Kidney (tissue), 14 donors: Measurements from ENCODE around the gene EEF1AKMT3. TPM values are rescaled to one million over a fixed set of nuclear protein-coding genes. Genes with fewer than 3 reads are reported as not detected.

Experiments
- DNase-seq, 5 donors: peaks; one replicate each; pipeline ENCODE4 v3.0.0-alpha.2; 2013 to 2020
- FAIRE-seq: peaks from 2 replicates; lab custom pipeline; 2012; peaks lifted over from hg19 to GRCh38; lab: Jason Lieb, UNC
- H3K27ac ChIP-seq, 2 donors: one replicate each; pipeline ENCODE4 v1.7.0; 2013; ENCODE audit warnings: low read depth in 2 of 2, low read length in 2 of 2, inconsistent platforms in 1 of 2
- H3K27me3 ChIP-seq: one replicate; pipeline ENCODE4 v1.7.1; 2013; ENCODE audit warnings: low read length, inconsistent platforms; ENCODE audit not compliant: control insufficient read depth, insufficient read depth
- H3K36me3 ChIP-seq, 3 donors: one replicate each; pipeline versions ENCODE4 v1.7.0 to v1.7.1; 2013; ENCODE audit warnings: low read length in 3 of 3, control low read depth in 1 of 3, inconsistent platforms in 1 of 3; ENCODE audit not compliant: insufficient read depth in 3 of 3, control insufficient read depth in 2 of 3
- H3K4me1 ChIP-seq, 3 donors: one replicate each; pipeline versions ENCODE4 v1.7.0 to v1.7.1; 2013; ENCODE audit warnings: low read length in 3 of 3, inconsistent platforms in 1 of 3, low read depth in 1 of 3; ENCODE audit not compliant: control insufficient read depth in 2 of 3, insufficient read depth in 2 of 3
- H3K4me3 ChIP-seq, 3 donors: one replicate each; pipeline versions ENCODE4 v1.7.0 to v1.8.1; 2013; ENCODE audit warnings: low read length in 3 of 3, control low read depth in 1 of 3, inconsistent platforms in 1 of 3
- H3K9ac ChIP-seq, 3 donors: one replicate each; pipeline versions ENCODE4 v1.7.0 to v1.7.1; 2013; ENCODE audit warnings: low read length in 3 of 3, control low read depth in 1 of 3, inconsistent platforms in 1 of 3
- H3K9me3 ChIP-seq, 3 donors: one replicate each; pipeline versions ENCODE4 v1.7.0 to v1.7.1; 2013; ENCODE audit warnings: low read length in 3 of 3, control low read depth in 1 of 3, inconsistent platforms in 1 of 3; ENCODE audit not compliant: control insufficient read depth in 2 of 3, insufficient read depth in 1 of 3
- CTCF ChIP-seq: IDR thresholded peaks from 3 replicates; pipeline ENCODE4 v1.5.1; 2012; ENCODE audit warnings: mild to moderate bottlenecking, moderate library complexity, borderline replicate concordance; ENCODE audit not compliant: insufficient read depth; ENCODE audit errors: extremely low read depth
- intact Hi-C: fragments of 100-400 bp; cut with DNase I; formaldehyde crosslinking; loops from one replicate; pipeline ENCODE4 v1.11.1; 2022
- polyA plus RNA-seq: library from polyadenylated mRNA; stranded (reverse); fragments of 350-450 nt; fragmentation: Illumina TruSeq; extraction: RNeasy Lipid Tissue Mini Kit (QIAGEN cat#74804); gene quantifications from one replicate; pipeline ENCODE4 v1.2.3, GENCODE V29; 2014; ENCODE audit warnings: low read depth, low replicate concordance; ENCODE audit not compliant: insufficient read depth
- total RNA-seq: library from RNA; stranded (reverse); fragmentation: NEBNext Ultra II Directional; extraction: Animal tissue kit (Norgen Biotek cat#: 25700); gene quantifications from one replicate; pipeline ENCODE4 v1.2.1, GENCODE V29; 2021
- donor health status: control.
- donor health status: control.
- donor health status: control.
- donor health status: control.
- donor health status: control.
- donor health status: DM: yes; HTN: yes; CAD: no.
- donor health status: Normal renal cell carcinoma (clear cell type).

EEF1AKMT3 gene
- total and polyA plus RNA-seq, 2 donors from 2014 or later, result 10.4 to 15.3 TPM

GRCh38 chr12:57741413-57741789, 31.0 kb upstream of the EEF1AKMT3 start:
- no peaks in the 10 kb centered on the region for H3K9me3 ChIP-seq
- peaks cover 0 to 3% (median 0%) of the 10 kb centered on the region in 3 donors for H3K36me3 ChIP-seq
- H3K27me3 ChIP-seq, result peaks cover 19% of the 10 kb centered on the region
- H3K27ac ChIP-seq, result no peak overlapping the region
- H3K4me3 ChIP-seq, result no peak overlapping the region
- no peak for TF ChIP-seq CTCF
- intact Hi-C loops, result no loop called here
- H3K4me1 ChIP-seq, result peaks cover 0 to 10% (median 9%) of the 10 kb centered on the region in 3 donors
- FAIRE-seq, result no peak
- no peak for DNase-seq
- H3K9ac ChIP-seq, result no peak overlapping the region

- H3K4me3 ChIP-seq, result peak overlapping the region in 1 of 3 donors; percentile 25
- no peak for FAIRE-seq
Observed at GRCh38 chr12:57741844-57742738, 30.3 kb upstream of the EEF1AKMT3 start.

GRCh38 chr12:57743769-57744168, 28.6 kb upstream of the EEF1AKMT3 start:
- TF ChIP-seq CTCF, result no peak
- no peak overlapping the region for H3K4me3 ChIP-seq
- H3K27me3 ChIP-seq, result peaks cover 14% of the 10 kb centered on the region
- peaks cover 4 to 10% (median 7%) of the 10 kb centered on the region in 3 donors for H3K36me3 ChIP-seq
- DNase-seq (no peak), FAIRE-seq (no peak)
- intact Hi-C loops, result no loop called here
- H3K9me3 ChIP-seq, result no peaks in the 10 kb centered on the region
- no peak overlapping the region for H3K9ac ChIP-seq
- H3K4me1 ChIP-seq, result peaks cover 0 to 8% (median 5%) of the 10 kb centered on the region in 3 donors
- no peak overlapping the region for H3K27ac ChIP-seq

More at GRCh38 chr12:57741844-57742738, 30.3 kb upstream of the EEF1AKMT3 start:
- no peak for DNase-seq
- Histone ChIP-seq H3K27me3 (peaks cover 16% of the 10 kb centered on the region), H3K4me1 (peaks cover 0 to 8% (median 5%) of the 10 kb centered on the region in 3 donors), H3K27ac (no peak overlapping the region), H3K9ac (no peak overlapping the region), H3K36me3 (peaks cover 0 to 8% (median 2%) of the 10 kb centered on the region in 3 donors), H3K9me3 (no peaks in the 10 kb centered on the region)
- intact Hi-C loops, result no loop called here
- no peak for TF ChIP-seq CTCF
